ENCODE results near the gene FOXA3.

Gene FOXA3

GRCh38 chr19:45824041-45824471, 40.1 kb upstream of the FOXA3 start:
- DNase-seq, result no peak
- TF ChIP-seq POLR2A (IDR thresholded peaks at IDR 0.05; ENCODE audit: low read length) (no peak), GATA1 (IDR thresholded peaks at IDR 0.05; ENCODE audit: low read depth, low read length) (no peak)

- no peak for TF ChIP-seq POLR2A (IDR thresholded peaks at IDR 0.05; ENCODE audit: low read length)
- no peak for TF ChIP-seq GATA1 (IDR thresholded peaks at IDR 0.05; ENCODE audit: low read depth, low read length)
- DNase-seq, result no peak
These were observed 39.4 kb upstream of the FOXA3 start for GRCh38 chr19:45824531-45825262.

GRCh38 chr19:45825263-45825605, 38.9 kb upstream of the FOXA3 start:
- TF ChIP-seq POLR2A (IDR thresholded peaks at IDR 0.05; ENCODE audit: low read length) (no peak), GATA1 (IDR thresholded peaks at IDR 0.05; ENCODE audit: low read depth, low read length) (no peak)

GRCh38 chr19:45825917-45826893, 37.9 kb upstream of the FOXA3 start:
- DNase-seq, result no peak
- TF ChIP-seq POLR2A (IDR thresholded peaks at IDR 0.05; ENCODE audit: low read length) (no peak), GATA1 (IDR thresholded peaks at IDR 0.05; ENCODE audit: low read depth, low read length) (no peak)

More at GRCh38 chr19:45825263-45825605, 38.9 kb upstream of the FOXA3 start:
- DNase-seq, result no peak

- no peak for DNase-seq
- no peak for TF ChIP-seq POLR2A (IDR thresholded peaks at IDR 0.05; ENCODE audit: low read length)
- TF ChIP-seq GATA1 (IDR thresholded peaks at IDR 0.05; ENCODE audit: low read depth, low read length), result no peak
These were observed 37.2 kb upstream of the FOXA3 start for GRCh38 chr19:45826934-45827333.

GRCh38 chr19:45827459-45828093, 36.5 kb upstream of the FOXA3 start:
- no peak for DNase-seq
- no peak for TF ChIP-seq POLR2A (IDR thresholded peaks at IDR 0.05; ENCODE audit: low read length)
- no peak for TF ChIP-seq GATA1 (IDR thresholded peaks at IDR 0.05; ENCODE audit: low read depth, low read length)

GRCh38 chr19:45828523-45828922, 35.6 kb upstream of the FOXA3 start:
- TF ChIP-seq POLR2A (IDR thresholded peaks at IDR 0.05; ENCODE audit: low read length), result no peak
- TF ChIP-seq GATA1 (IDR thresholded peaks at IDR 0.05; ENCODE audit: low read depth, low read length), result no peak
- no peak for DNase-seq

- DNase-seq, result no peak
These were observed 35.2 kb upstream of the FOXA3 start for GRCh38 chr19:45828945-45829344.

GRCh38 chr19:45834970-45835369, 29.2 kb upstream of the FOXA3 start:
- TF ChIP-seq POLR2A (IDR thresholded peaks at IDR 0.05; ENCODE audit: low read length) (no peak), GATA1 (IDR thresholded peaks at IDR 0.05; ENCODE audit: low read depth, low read length) (no peak)
- no peak for DNase-seq

More at GRCh38 chr19:45828945-45829344, 35.2 kb upstream of the FOXA3 start:
- TF ChIP-seq POLR2A (IDR thresholded peaks at IDR 0.05; ENCODE audit: low read length) (no peak), GATA1 (IDR thresholded peaks at IDR 0.05; ENCODE audit: low read depth, low read length) (no peak)

GRCh38 chr19:45842198-45842597, 21.9 kb upstream of the FOXA3 start:
- TF ChIP-seq POLR2A (IDR thresholded peaks at IDR 0.05; ENCODE audit: low read length), result no peak
- TF ChIP-seq GATA1 (IDR thresholded peaks at IDR 0.05; ENCODE audit: low read depth, low read length), result no peak
- DNase-seq, result no peak

GRCh38 chr19:45847663-45848062, 16.5 kb upstream of the FOXA3 start:
- no peak for TF ChIP-seq GATA1 (IDR thresholded peaks at IDR 0.05; ENCODE audit: low read depth, low read length)
- TF ChIP-seq POLR2A (IDR thresholded peaks at IDR 0.05; ENCODE audit: low read length), result no peak
- no peak for DNase-seq

- TF ChIP-seq POLR2A (IDR thresholded peaks at IDR 0.05; ENCODE audit: low read length) (no peak), GATA1 (IDR thresholded peaks at IDR 0.05; ENCODE audit: low read depth, low read length) (no peak)
- DNase-seq, result no peak
These were observed 15.2 kb upstream of the FOXA3 start for GRCh38 chr19:45848922-45849321.

- TF ChIP-seq POLR2A (IDR thresholded peaks at IDR 0.05; ENCODE audit: low read length) (no peak), GATA1 (IDR thresholded peaks at IDR 0.05; ENCODE audit: low read depth, low read length) (no peak)
- DNase-seq, result no peak
These were observed 11.9 kb upstream of the FOXA3 start for GRCh38 chr19:45852145-45852750.

Data from erythroblast (primary cell).